HG02798 (cell line): ENCODE data around the gene LRRC8A.
"Not testable (repeated sequence)": the region's sequence is repeated elsewhere in the genome, so short reads cannot be mapped to it uniquely, and the experiment has no call there.

Experiments
- ATAC-seq: cut with Tn5 transposase; IDR thresholded peaks from one replicate; pipeline ENCODE4 v1.9.1; 2021; ENCODE audit warnings: mild to moderate bottlenecking; ENCODE audit not compliant: unreplicated experiment, poor library complexity

The LRRC8A gene

DNA sequence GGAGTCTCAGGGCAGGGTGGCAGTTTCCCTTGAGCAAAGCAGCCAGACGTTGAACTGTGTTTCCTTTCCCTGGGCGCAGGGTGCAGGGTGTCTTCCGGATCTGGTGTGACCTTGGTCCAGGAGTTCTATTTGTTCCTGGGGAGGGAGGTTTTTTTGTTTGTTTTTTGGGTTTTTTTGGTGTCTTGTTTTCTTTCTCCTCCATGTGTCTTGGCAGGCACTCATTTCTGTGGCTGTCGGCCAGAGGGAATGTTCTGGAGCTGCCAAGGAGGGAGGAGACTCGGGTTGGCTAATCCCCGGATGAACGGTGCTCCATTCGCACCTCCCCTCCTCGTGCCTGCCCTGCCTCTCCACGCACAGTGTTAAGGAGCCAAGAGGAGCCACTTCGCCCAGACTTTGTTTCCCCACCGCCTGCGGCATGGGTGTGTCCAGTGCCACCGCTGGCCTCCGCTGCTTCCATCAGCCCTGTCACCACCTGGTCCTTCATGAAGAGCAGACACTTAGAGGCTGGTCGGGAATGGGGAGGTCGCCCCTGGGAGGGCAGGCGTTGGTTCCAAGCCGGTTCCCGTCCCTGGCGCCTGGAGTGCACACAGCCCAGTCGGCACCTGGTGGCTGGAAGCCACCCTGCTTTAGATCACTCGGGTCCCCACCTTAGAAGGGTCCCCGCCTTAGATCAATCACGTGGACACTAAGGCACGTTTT lies 35.4 kb downstream of the LRRC8A start:
- ATAC-seq: no peak

GRCh38 chr9:128918921-128919320 lies 37.0 kb downstream of the LRRC8A start:
- ATAC-seq: no peak

DNA sequence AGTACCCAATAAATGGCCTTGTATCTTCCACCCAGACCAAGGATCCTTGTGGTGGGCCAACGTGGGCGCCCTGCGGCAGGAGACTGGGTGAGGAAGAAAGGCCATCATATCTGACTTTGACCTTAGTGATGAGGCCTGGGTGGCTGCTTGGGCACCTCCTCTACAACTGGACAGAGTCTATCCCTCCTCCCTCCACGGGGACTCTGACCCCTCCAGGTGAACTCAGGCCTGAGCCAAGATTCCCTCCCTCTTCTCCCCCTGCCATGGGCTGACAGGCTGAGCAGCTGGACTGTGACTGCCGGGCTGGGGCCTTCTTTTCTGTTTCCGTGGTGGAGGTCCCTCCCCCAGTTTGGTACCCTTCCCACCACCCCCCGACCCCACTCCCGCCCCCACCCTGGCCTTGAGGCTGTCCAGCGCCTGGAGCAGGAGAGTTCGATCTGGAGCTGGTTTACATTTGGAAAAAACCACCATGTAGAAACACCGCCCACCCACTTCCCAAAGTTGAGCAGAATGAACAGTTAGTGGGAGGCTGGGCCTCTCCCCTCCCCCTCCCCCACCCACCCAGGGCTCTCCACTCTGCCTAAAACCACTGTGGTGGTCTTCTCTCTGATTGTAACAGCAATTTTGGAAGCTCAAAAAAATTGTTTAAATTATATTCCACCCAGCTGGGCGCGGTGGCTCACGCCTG lies 37.6 kb downstream of the LRRC8A start:
- ATAC-seq: no peak

- no peak for ATAC-seq
Measured at GRCh38 chr9:128920381-128921058, 38.6 kb downstream of the LRRC8A start, which contains the start of gene PHYHD1. TSS of gene PHYHD1 (plus strand) at chr9:128920982. CDS start at chr9:128922324, 1,342 bp downstream.

DNA sequence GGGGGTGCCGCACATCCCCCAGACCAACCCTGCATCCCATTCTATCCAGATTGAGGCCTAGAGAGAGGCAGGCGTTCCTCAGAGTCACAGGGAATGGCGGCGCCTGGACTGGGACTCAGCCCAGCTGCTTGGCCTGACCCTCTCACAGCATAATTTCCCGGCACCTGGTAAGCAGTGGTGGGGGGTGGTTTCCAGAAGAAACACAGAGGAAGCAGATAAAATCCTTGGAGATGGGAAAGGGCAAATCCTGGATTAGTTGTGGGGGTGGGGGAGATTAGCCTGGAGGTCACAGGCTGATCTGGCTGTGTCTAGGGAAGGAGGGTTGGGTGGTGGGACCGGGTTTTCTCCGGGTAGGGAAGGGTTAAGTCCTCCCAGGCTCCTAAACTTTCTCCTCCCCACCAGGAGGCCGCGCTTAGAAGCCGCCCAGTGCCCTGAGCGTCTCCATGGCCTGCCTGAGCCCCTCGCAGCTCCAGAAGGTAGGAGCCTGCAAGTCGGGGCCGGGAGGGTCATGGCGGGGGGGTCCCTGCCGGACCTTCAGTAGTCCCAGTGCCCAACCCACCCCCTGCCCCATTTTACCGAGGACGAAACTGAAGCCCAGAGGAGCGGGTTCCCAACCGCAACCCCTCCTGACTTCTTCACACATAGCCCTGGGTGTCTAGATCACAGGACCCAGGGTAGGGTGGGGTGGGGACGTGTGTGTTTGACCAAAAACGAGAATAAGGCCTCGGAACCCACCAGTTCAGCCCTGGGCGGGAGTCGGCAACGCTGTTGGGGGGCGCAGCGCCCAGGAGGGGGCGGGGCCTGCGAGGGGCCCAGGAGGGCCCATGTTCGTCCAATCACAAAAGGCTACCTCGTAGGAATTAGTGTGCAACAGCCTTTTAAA lies 40.2 kb downstream of the LRRC8A start:
- ATAC-seq: no peak

GRCh38 chr9:128923493-128923883 lies 41.6 kb downstream of the LRRC8A start:
- no peak for ATAC-seq

DNA sequence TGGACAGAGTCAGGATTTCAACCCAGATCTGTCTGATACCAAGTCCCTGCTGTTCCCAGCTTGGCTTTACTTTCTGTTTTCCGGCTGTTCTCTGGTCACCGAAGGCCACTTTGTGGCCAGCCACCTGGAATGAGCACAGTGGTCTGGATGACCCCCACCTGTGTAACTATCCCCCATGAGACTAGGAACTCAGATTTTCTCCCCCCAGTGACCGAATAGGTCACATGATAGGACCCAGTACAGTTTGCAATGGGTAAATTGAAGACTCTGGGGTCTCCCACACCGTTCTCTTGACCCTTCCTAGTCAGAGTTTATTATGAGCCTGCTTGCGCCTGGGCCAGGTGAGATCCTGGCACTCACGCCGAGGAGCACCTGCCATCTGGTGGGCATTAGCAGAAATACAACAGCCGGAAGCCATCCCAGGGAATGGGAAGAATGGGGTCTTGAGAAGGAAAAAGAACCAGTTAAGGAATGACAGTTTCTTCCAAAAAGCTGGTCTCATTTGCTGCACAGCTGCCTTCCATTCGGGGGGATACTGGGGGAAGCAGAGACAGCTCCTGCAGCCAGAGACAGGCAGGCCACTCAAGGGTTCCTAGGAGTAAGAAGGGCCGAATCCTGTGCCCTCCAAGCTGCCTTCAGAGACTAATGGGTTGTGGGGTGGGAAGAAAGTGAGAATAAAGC lies 45.9 kb downstream of the LRRC8A start:
- peak; percentile 35 for ATAC-seq

DNA sequence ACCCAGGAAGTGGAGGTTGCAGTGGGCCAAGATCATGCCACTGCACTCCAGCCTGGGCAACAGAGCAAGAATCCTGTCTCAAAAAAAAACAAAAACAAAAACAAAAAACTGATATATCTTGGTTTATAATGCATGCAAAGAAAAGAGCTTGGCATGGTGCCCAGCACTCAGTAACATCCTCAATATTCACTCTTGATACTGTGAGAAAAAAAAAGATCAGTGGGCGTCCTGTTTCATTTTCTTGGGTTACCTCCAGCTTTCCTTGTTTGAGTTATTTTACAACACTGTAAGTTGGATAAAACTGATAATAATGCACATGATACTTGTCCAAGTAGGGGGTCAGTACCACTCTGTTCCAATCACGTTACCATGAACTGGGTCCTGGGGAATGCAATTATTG lies 46.7 kb downstream of the LRRC8A start:
- ATAC-seq: no peak

DNA sequence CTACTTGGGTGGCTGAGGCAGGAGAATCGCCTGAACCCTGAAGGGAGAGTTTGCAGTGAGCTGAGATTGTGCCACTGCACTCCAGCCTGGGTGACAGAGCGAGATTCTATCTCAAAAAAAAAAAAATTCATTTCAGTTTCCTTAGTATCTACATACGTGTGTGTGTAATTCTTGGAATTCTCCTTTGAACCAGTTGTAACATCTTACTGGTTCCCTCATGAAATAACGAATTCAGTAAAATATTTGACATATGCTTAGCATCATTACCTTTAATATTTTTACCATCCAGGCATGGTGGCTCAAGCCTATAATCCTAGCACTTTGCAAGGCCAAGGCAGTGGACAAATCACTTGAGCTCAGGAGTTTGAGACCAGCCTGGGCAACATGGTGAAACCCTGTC lies 47.6 kb downstream of the LRRC8A start:
- ATAC-seq: no peak

- no peak for ATAC-seq
Measured at GRCh38 chr9:128933731-128934130, 51.8 kb downstream of the LRRC8A start.

DNA sequence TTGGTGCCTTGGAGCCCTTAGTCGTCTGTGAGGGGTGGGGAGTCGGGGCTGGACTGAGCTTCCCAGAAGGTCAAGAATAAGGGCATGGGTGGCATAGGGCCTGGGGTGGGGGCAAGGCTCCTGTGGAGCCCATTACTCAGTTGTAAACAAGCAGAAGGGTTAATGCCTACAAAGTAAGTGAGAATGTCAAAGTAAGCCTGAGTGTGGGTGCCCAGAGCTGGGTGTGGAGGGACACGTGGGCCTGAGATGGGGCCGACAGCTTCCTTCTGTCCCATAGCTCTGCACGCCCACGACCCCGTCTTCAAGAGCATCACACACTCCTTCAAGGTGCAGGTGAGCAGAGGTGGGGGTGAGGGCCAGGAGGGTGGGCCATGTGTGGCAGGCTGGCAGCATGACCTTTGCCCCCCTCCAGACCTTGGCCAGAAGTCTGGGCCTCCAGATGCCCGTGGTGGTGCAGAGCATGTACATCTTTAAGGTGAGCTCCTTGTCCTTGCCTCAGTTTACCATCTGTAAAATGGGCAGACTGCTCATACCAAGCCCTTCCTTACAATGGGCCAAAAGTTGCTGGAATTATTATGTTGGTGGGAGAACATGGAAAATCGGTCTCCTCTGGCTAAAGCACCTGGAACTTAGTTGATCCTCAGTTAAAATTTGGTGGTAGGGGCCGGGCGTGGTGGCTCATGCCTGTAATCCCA lies 54.4 kb downstream of the LRRC8A start:
- ATAC-seq: no peak

DNA sequence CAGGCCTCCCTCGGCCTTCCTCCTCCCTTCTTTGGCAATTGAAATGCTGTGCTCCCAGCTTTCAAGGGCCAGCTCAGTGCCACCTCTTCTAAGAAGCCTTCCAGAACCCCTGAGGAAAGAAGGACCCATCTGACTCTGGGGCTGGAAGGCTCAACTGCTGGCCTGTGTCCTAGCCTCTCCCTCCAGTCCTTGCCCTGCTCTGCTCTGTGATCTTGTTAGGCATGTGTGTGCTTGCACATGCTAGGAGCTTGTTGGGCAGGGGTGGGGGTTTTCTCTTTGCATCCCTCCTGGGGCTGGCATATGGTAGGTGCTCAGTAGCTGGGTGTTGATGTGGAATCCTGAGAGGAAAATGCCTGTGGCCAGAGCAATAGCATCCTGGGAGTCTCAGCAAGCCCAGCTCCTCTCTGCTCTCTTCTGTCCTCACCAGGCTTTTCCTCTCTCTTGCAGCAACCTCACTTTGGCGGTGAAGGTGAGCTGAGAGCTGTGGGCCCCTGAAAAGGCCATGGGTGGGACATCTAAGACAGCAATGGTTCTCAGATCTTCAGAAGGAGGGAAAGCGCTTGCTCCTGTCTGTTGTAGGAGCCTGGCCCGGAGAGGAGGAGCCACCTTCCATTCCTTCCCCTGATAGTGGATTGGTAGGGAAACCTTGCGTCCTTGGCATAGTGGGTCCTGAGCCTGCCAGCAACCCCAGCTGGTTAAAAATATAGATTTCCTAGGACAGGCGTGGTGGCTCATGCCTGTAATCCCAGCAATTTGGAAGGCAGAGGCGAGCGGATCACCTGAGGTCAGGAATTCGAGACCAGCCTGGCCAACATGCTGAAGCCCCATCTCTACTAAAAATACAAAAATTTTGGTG lies 55.6 kb downstream of the LRRC8A start:
- ATAC-seq: no peak

GRCh38 chr9:128940271-128940921 lies 58.5 kb downstream of the LRRC8A start:
- no peak for ATAC-seq

DNA sequence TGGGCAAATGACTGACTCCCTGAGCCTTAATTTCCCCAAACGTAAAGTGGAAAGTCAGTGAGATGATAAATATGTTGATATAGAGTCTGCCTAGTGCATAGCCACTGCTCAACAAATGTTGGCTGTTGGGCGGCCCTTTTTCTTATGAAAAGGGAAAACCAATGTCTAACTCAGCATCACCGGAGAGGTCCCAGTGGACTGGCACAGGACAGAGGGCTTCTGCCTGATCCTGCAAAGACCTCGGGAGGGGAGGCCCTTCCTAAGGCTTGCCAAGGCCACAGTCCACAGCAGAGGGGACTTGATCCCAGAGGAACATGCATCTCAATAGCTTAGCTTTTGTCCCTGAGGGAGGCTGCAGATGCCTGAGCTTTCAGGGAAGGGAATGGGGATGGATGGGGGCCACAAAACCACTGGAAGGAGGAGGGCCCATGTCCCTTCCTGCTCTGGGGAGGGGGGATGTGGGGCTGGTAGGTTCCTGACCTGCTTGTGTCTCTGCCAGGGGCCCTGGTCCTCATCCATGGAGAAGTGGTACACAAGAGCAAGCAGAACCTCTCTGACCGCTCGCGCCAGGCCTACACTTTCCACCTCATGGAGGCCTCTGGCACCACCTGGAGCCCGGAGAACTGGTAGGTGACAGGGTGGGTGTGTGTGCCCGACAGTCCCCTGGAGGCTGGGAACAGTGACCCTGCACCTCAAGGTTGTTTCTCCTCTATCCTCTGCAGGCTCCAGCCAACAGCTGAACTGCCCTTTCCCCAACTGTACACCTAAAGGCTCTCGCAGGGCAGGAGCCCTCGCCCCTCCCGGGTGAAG lies 59.2 kb downstream of the LRRC8A start:
- ATAC-seq: no peak

DNA sequence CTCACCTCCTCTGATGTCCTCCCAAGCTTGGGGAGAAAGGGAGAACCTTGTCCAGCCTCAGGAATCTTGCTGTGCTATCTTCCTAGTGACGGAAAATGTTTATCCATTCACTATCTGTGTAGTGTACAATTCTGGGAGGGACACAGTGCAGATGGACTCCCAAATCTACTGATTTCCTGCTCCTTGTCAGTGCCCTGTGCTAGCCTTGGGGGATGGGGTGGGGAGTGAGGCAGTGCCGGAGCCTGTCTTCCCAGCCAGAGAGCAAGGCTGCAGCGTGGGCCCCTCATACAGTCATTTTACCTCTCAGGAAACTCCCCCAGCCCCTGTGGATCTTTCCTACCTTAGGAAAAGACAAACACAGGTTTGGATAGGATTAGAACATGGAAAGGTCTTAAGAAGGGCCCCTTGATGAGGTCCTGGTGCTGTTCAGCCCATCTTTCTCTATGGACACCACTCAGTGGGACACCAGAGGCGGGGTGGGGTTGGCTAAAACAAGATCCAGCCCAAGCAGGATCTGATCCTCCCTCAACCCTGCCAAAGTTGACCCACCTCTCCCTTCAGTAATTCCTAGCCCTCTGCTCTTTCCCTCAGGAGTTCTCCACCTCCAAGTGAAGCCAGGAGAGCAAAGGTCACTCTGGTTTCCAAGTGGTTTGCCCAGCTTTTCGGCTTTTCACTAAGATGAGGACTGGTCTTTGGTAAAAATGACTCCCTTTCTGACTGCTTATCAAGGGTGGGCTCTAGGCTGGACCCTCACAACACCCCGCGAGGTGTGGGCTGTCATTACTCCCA lies 62.1 kb downstream of the LRRC8A start:
- ATAC-seq: no peak

DNA sequence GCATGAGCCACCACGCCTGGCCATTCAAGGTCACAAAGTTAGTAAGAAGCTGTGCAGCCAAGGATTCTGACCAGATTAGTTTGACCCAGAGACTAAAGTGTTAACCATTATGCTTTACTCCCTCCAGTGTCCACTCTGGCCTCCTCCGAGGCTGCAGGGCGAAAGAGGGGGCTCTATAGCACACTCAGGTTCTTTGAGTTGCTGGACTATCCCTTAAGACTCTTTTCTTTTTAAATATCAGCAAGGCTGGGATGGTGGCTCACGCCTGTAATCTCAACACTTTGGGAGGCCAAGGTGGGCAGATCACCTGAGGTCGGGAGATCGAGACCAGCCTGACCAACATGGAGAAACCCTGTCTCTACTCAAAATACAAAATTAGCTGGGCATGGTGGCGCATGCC lies 63.0 kb downstream of the LRRC8A start:
- not testable (repeated sequence) for ATAC-seq
